Muscle layer of colon (tissue), 2 donors: ENCODE results near the gene SUGCT.
"Not testable (repeated sequence)": the region's sequence is repeated elsewhere in the genome, so short reads cannot be mapped to it uniquely, and the experiment has no call there.

Experiments used
- H3K27ac ChIP-seq: one replicate; pipeline ENCODE4 v1.7.0; 2013; ENCODE audit warnings: low read depth, mild to moderate bottlenecking, low read length, moderate library complexity
- H3K27me3 ChIP-seq, 2 donors: one replicate each; pipeline ENCODE4 v1.7.0; 2013; ENCODE audit warnings: low read length in 2 of 2, mild to moderate bottlenecking in 2 of 2; ENCODE audit not compliant: insufficient read depth in 2 of 2, control insufficient read depth in 1 of 2
- H3K36me3 ChIP-seq: one replicate; pipeline ENCODE4 v1.7.0; 2013; ENCODE audit warnings: mild to moderate bottlenecking, low read length; ENCODE audit not compliant: insufficient read depth
- H3K4me1 ChIP-seq: one replicate; pipeline ENCODE4 v1.7.0; 2013; ENCODE audit warnings: mild to moderate bottlenecking, low read length; ENCODE audit not compliant: insufficient read depth
- H3K4me3 ChIP-seq, 2 donors: one replicate each; pipeline ENCODE4 v1.7.0; 2013; ENCODE audit warnings: low read length in 2 of 2, low read depth in 1 of 2, mild to moderate bottlenecking in 1 of 2, moderate library complexity in 1 of 2
- H3K9ac ChIP-seq: one replicate; pipeline ENCODE4 v1.7.0; 2013; ENCODE audit warnings: low read length
- H3K9me3 ChIP-seq: one replicate; pipeline ENCODE4 v1.7.0; 2013; ENCODE audit warnings: mild to moderate bottlenecking, low read length
- donor health status: abdominal sarcoma.
- donor health status: Adenocarcinoma of cecum.

Gene SUGCT

DNA sequence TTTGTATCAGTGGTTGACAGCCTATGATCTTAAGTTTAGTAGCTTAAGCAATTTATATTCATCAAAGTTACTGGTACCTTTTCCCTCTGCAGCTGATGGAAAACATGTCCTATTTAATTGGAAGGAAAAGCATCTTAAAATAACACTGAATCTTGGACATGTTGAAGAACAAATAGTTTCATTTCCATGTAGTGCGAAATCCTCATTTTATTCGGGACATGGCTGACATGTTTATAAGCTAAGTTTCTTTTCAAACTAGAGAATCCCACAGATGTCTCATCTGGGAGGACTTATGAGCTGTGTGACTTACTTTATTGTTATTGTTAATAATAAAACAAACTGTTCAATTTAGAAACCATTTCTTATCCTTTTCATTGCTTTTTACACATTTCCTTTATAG is 461.0 kb downstream of the SUGCT start:
- Histone ChIP-seq H3K9ac (no peak overlapping the region), H3K9me3 (no peaks in the 10 kb centered on the region), H3K4me3 (no peak overlapping the region), H3K36me3 (no peaks in the 10 kb centered on the region), H3K4me1 (no peaks in the 10 kb centered on the region), H3K27me3 (no peaks in the 10 kb centered on the region), H3K27ac (no peak overlapping the region)

DNA sequence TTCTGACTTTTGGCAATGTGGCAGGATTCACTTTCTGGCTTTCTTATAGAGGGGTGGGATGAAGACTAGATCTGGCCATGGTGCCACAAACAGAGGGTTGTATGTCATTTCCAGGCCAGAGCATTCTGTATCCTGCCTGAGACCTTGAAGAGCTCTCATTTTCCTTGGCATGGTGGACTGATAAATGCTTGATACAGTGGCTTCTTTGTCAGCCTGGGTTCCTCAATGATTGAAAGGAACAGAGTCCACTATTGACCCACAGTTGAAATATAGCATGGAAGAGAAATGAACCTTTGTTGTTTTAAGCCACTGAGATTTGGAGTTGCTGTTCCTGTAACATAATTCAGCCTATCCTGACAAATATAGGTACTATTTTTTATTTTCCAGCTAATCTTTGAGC is 462.7 kb downstream of the SUGCT start:
- Histone ChIP-seq H3K9ac (no peak overlapping the region), H3K27ac (no peak overlapping the region), H3K4me3 (no peak overlapping the region), H3K9me3 (no peaks in the 10 kb centered on the region), H3K4me1 (no peaks in the 10 kb centered on the region), H3K27me3 (no peaks in the 10 kb centered on the region), H3K36me3 (no peaks in the 10 kb centered on the region)

DNA sequence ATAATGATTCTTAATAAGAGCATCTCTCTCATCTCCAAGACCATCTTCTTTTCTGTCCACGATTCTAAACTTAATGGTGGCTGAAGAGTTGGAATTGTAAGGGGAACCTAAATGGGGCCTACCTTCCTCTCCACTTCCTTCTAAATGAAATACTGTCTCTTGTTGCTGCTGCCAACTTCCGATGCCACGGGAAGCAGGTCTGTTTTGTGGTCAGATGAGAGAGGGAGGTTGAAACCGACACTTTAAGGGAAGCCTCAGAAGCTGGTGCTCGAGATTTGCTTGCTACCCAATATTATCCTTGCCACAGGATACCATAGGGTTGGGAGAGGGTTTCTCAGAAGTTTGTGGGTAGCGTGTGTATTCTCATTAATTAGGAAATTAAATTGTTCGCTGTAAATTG is 464.1 kb downstream of the SUGCT start:
- Histone ChIP-seq H3K9me3 (no peaks in the 10 kb centered on the region), H3K27ac (no peak overlapping the region), H3K36me3 (no peaks in the 10 kb centered on the region), H3K27me3 (no peaks in the 10 kb centered on the region), H3K9ac (no peak overlapping the region), H3K4me1 (no peaks in the 10 kb centered on the region), H3K4me3 (no peak overlapping the region)

- Histone ChIP-seq H3K27me3 (no peaks in the 10 kb centered on the region), H3K4me3 (no peak overlapping the region), H3K36me3 (no peaks in the 10 kb centered on the region), H3K27ac (no peak overlapping the region), H3K9me3 (no peaks in the 10 kb centered on the region), H3K4me1 (no peaks in the 10 kb centered on the region), H3K9ac (no peak overlapping the region)
Observed at GRCh38 chr7:40599836-40600235, 465.0 kb downstream of the SUGCT start.

DNA sequence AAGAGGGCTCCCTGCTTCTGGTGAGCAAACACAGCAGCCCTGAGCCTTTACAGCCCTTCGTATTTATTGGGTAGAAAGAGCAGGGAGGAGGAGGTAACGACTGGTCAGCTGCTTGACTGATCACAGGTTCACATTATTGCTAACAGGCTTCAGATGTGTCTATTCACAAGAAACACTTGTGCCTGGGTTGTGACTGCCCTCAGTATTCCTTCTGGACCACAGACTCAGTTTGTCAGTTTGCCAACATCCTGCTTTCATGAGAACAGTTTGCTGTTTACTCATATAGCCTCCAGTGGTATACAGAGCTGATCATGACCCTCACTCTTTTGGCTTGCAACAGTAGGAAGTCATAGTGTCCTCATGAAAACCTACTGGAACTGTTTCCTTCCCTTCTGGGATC is 467.5 kb downstream of the SUGCT start:
- H3K9me3 ChIP-seq, H3K9ac ChIP-seq, H3K27me3 ChIP-seq, H3K36me3 ChIP-seq, H3K4me3 ChIP-seq, H3K4me1 ChIP-seq, H3K27ac ChIP-seq: not testable (repeated sequence)

- H3K27ac ChIP-seq: no peak overlapping the region
- no peaks in the 10 kb centered on the region for H3K9me3 ChIP-seq
- no peaks in the 10 kb centered on the region for H3K27me3 ChIP-seq
- no peak overlapping the region for H3K9ac ChIP-seq
- H3K4me1 ChIP-seq: no peaks in the 10 kb centered on the region
- no peak overlapping the region for H3K4me3 ChIP-seq
- no peaks in the 10 kb centered on the region for H3K36me3 ChIP-seq
Observed at GRCh38 chr7:40604601-40605438, 470.0 kb downstream of the SUGCT start.

GRCh38 chr7:40608321-40609075 is 473.7 kb downstream of the SUGCT start:
- no peaks in the 10 kb centered on the region for H3K36me3 ChIP-seq
- no peak overlapping the region for H3K9ac ChIP-seq
- H3K4me3 ChIP-seq: no peak overlapping the region
- H3K27ac ChIP-seq: no peak overlapping the region
- no peaks in the 10 kb centered on the region for H3K4me1 ChIP-seq
- H3K9me3 ChIP-seq: no peaks in the 10 kb centered on the region
- no peaks in the 10 kb centered on the region for H3K27me3 ChIP-seq

DNA sequence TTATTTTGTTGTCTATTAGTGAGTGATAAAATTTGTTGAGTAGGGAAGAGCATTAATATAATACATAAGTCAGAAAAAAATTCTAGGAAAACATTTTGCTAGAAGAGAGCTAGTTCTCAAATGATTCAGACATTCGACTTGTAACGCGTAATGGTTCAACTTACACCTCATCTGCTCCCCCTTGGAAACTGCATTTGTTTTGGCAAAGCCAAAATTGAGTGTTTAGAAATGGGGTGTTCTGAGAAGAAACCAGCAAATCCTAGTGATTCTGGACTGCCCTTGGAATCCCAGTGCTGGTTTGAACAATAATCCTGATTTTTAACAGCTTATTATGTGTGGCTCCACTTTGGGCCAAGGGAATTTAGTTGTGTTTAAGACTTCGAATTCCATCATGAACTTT is 475.7 kb downstream of the SUGCT start:
- Histone ChIP-seq H3K4me3 (no peak overlapping the region), H3K4me1 (no peaks in the 10 kb centered on the region), H3K27me3 (no peaks in the 10 kb centered on the region), H3K9me3 (no peaks in the 10 kb centered on the region), H3K36me3 (no peaks in the 10 kb centered on the region), H3K27ac (no peak overlapping the region), H3K9ac (no peak overlapping the region)

DNA sequence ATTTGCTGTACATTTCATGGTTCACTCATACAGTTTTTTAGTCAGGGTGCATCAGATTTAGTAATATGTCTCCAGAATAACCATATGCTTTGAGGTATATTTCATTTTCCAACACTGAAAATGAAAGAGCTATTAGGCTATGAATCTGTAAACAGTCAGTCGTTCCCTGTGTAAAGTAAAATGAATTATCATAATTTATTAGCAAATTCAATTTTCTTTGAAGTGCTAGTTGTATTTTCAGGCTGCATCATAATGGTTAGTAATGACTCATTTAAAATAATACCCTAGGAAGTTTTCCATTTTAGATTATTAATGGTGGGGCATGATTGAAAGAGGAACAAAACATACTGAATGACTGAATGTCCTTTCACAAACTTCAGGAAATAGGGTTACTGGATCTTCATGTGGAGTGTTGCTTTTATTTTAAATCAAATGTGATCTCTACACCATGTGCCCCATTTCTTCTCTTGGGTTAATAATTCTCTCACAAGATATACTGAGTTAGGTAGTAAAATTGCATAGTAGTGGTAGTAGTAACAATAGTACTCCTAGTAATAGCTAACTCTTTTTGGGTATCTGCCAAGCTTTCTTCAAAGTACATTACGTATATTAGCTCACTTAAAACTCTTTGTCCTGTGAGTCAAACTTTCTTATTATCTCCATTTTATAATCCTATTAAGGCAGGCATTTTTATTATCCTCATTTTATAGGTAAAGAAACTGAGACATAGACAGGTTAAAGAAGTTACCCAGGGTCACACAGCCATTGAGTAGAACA is 476.5 kb downstream of the SUGCT start:
- Histone ChIP-seq H3K27ac (no peak overlapping the region), H3K36me3 (no peaks in the 10 kb centered on the region), H3K4me1 (no peaks in the 10 kb centered on the region), H3K27me3 (no peaks in the 10 kb centered on the region), H3K4me3 (no peak overlapping the region), H3K9me3 (no peaks in the 10 kb centered on the region), H3K9ac (no peak overlapping the region)

- Histone ChIP-seq H3K27me3 (no peaks in the 10 kb centered on the region), H3K9me3 (no peaks in the 10 kb centered on the region), H3K9ac (no peak overlapping the region), H3K27ac (no peak overlapping the region), H3K4me1 (no peaks in the 10 kb centered on the region), H3K4me3 (no peak overlapping the region), H3K36me3 (no peaks in the 10 kb centered on the region)
Observed at GRCh38 chr7:40612298-40612697, 477.5 kb downstream of the SUGCT start.

- Histone ChIP-seq H3K4me3 (no peak overlapping the region), H3K9ac (no peak overlapping the region), H3K4me1 (no peaks in the 10 kb centered on the region), H3K27ac (no peak overlapping the region), H3K9me3 (no peaks in the 10 kb centered on the region), H3K36me3 (no peaks in the 10 kb centered on the region), H3K27me3 (no peaks in the 10 kb centered on the region)
Observed at GRCh38 chr7:40619647-40620046, 484.8 kb downstream of the SUGCT start.
